Esophagus muscularis mucosa (tissue), 4 donors: ENCODE data around the gene ABI3BP. TPM values are rescaled to one million over a fixed set of nuclear protein-coding genes. Genes with fewer than 3 reads are reported as not detected.

Experiments
- DNase-seq: peaks from one replicate; pipeline ENCODE4 v3.0.0-alpha.2; 2017; ENCODE audit errors: extremely low spot score
- H3K27ac ChIP-seq, 4 donors: fragments of 200-600 bp; sonication (generic); replicated peaks in 1 of 4; 1 replicate in 3 of 4; 2 replicates in 1 of 4; pipeline ENCODE4 v1.5.1; 2016 to 2019; ENCODE audit warnings: mild to moderate bottlenecking in 1 of 4
- H3K27me3 ChIP-seq, 4 donors: fragments of 200-600 bp; sonication (generic); one replicate each; pipeline versions ENCODE4 v1.5.1 to v1.6.0; 2016 to 2019
- H3K36me3 ChIP-seq, 4 donors: fragments of 200-600 bp; sonication (generic); one replicate each; pipeline ENCODE4 v1.5.1; 2016 to 2019
- H3K4me1 ChIP-seq, 4 donors: fragments of 200-600 bp; sonication (generic); one replicate each; pipeline ENCODE4 v1.5.1; 2016 to 2019
- H3K4me3 ChIP-seq, 4 donors: fragments of 200-600 bp; sonication (generic); 1 replicate in 2 of 4; 2 replicates in 2 of 4; pipeline ENCODE4 v1.5.1; 2016 to 2019; ENCODE audit warnings: mild to moderate bottlenecking in 4 of 4, moderate library complexity in 1 of 4
- H3K9me3 ChIP-seq, 4 donors: fragments of 200-600 bp; sonication (generic); 1 replicate in 3 of 4; 2 replicates in 1 of 4; pipeline ENCODE4 v1.5.1; 2016 to 2019
- CTCF ChIP-seq, 3 experiments: fragments of 200-600 bp in 2 of 3; fragments of 450-650 bp in 1 of 3; sonication (generic) in 2 of 3; IDR thresholded peaks; one replicate each; pipeline ENCODE4 v1.5.1; 2017 to 2019; ENCODE audit warnings: antibody characterized with exemption in 3 of 3, mild to moderate bottlenecking in 2 of 3, moderate library complexity in 1 of 3
- EP300 ChIP-seq: sonication (generic); formaldehyde crosslinking; IDR thresholded peaks from one replicate; pipeline ENCODE4 v1.6.1; 2017; ENCODE audit warnings: antibody characterized with exemption
- POLR2A ChIP-seq: fragments of 450-650 bp; IDR thresholded peaks from one replicate; pipeline ENCODE4 v1.6.1; 2017; ENCODE audit warnings: antibody characterized with exemption, moderate library complexity, mild to moderate bottlenecking, low read depth
- POLR2AphosphoS5 ChIP-seq, 2 donors: sonication (generic); formaldehyde crosslinking; IDR thresholded peaks; one replicate each; pipeline ENCODE4 v1.6.1; 2017; ENCODE audit warnings: antibody characterized with exemption in 2 of 2
- WGBS: methylation state at CpG from one replicate; pipeline ENCODE4 v1.1.5; 2018; 5-methylcytosine and 5-hydroxymethylcytosine counted together
- intact Hi-C: fragments of 100-400 bp; cut with DNase I; formaldehyde crosslinking; loops from one replicate; pipeline ENCODE4 v1.15.1; 2023
- total RNA-seq, 4 donors: library from RNA; depleted of rRNA; stranded (reverse); fragments of >200 nt; gene quantifications; one replicate each; pipeline versions ENCODE4 v1.1.0 to v1.2.1, GENCODE V29; 2016

ABI3BP gene
- total RNA-seq, 4 donors from 2014 or later, result 25.7 to 67.3 (median 61.5) TPM

- no peak for DNase-seq
- H3K27me3 ChIP-seq, result no peaks in the 10 kb centered on the region
- peaks cover 11 to 67% (median 42%) of the 10 kb centered on the region in 4 donors for H3K36me3 ChIP-seq
- intact Hi-C loops, result no loop called here
- H3K27ac ChIP-seq, result no peak overlapping the region
- no peak for TF ChIP-seq EP300
- TF ChIP-seq POLR2A, result no peak
- no peak for TF ChIP-seq POLR2AphosphoS5 (IDR thresholded peaks at IDR 0.05)
- no peak for TF ChIP-seq CTCF (IDR thresholded peaks at IDR 0.05)
- H3K9me3 ChIP-seq, result no peaks in the 10 kb centered on the region
- H3K4me3 ChIP-seq, result no peak overlapping the region
- H3K4me1 ChIP-seq, result peaks cover 14 to 43% (median 30%) of the 10 kb centered on the region in 4 donors
- WGBS, result 56% methylated on average over 1 of the region's 1 CpG
Observed at GRCh38 chr3:100719136-100719535, 274.1 kb downstream of the ABI3BP start.

GRCh38 chr3:100717637-100718487, 275.4 kb downstream of the ABI3BP start:
- H3K9me3 ChIP-seq, result no peaks in the 10 kb centered on the region
- no peak overlapping the region for H3K4me3 ChIP-seq
- no peak overlapping the region for H3K27ac ChIP-seq
- no peak for TF ChIP-seq POLR2AphosphoS5 (IDR thresholded peaks at IDR 0.05)
- no peak for TF ChIP-seq EP300
- no peak for TF ChIP-seq CTCF (IDR thresholded peaks at IDR 0.05)
- 93% methylated on average over 4 of the region's 4 CpGs for WGBS
- H3K36me3 ChIP-seq, result peaks cover 17 to 69% (median 45%) of the 10 kb centered on the region in 4 donors
- peaks cover 21 to 52% (median 38%) of the 10 kb centered on the region in 4 donors for H3K4me1 ChIP-seq
- no peak for DNase-seq
- H3K27me3 ChIP-seq, result no peaks in the 10 kb centered on the region
- intact Hi-C loops, result no loop called here

GRCh38 chr3:100717063-100717462, 276.2 kb downstream of the ABI3BP start:
- WGBS, result 89% methylated on average over 2 of the region's 2 CpGs
- no peaks in the 10 kb centered on the region for H3K9me3 ChIP-seq
- no peak overlapping the region for H3K4me3 ChIP-seq
- TF ChIP-seq POLR2A, result no peak
- TF ChIP-seq EP300, result no peak
- TF ChIP-seq CTCF (IDR thresholded peaks at IDR 0.05), result no peak
- no peak for TF ChIP-seq POLR2AphosphoS5 (IDR thresholded peaks at IDR 0.05)
- no peak for DNase-seq
- intact Hi-C loops, result no loop called here
- no peaks in the 10 kb centered on the region for H3K27me3 ChIP-seq
- H3K27ac ChIP-seq, result no peak overlapping the region
- peaks cover 17 to 61% (median 42%) of the 10 kb centered on the region in 4 donors for H3K36me3 ChIP-seq
- H3K4me1 ChIP-seq, result peaks cover 21 to 60% (median 45%) of the 10 kb centered on the region in 4 donors

GRCh38 chr3:100715176-100715575, 278.0 kb downstream of the ABI3BP start:
- intact Hi-C loops, result no loop called here
- H3K4me1 ChIP-seq, result peaks cover 37 to 79% (median 64%) of the 10 kb centered on the region in 4 donors
- DNase-seq, result no peak

GRCh38 chr3:100710261-100710968, 282.8 kb downstream of the ABI3BP start:
- H3K27ac ChIP-seq, result peak overlapping the region; percentile 97 to 98 (median 97)
- intact Hi-C loops, result no loop called here
- H3K9me3 ChIP-seq, result no peaks in the 10 kb centered on the region
- WGBS, result 25% methylated on average over 8 of the region's 8 CpGs
- H3K27me3 ChIP-seq, result no peaks in the 10 kb centered on the region
- DNase-seq, result no peak
- peaks cover 5 to 19% (median 13%) of the 10 kb centered on the region in 4 donors for H3K36me3 ChIP-seq
- H3K4me3 ChIP-seq, result peak overlapping the region; percentile 78 to 89 (median 83)
- peaks cover 30 to 54% (median 45%) of the 10 kb centered on the region in 4 donors for H3K4me1 ChIP-seq
- no peak for TF ChIP-seq POLR2A
- no peak for TF ChIP-seq EP300
- no peak for TF ChIP-seq POLR2AphosphoS5 (IDR thresholded peaks at IDR 0.05)
- no peak for TF ChIP-seq CTCF (IDR thresholded peaks at IDR 0.05)

More at GRCh38 chr3:100715176-100715575, 278.0 kb downstream of the ABI3BP start:
- no peak overlapping the region for H3K27ac ChIP-seq
- TF ChIP-seq EP300 (no peak), POLR2AphosphoS5 (IDR thresholded peaks at IDR 0.05) (no peak), POLR2A (no peak)
- no peak overlapping the region for H3K4me3 ChIP-seq
- H3K27me3 ChIP-seq, result no peaks in the 10 kb centered on the region
- no peaks in the 10 kb centered on the region for H3K9me3 ChIP-seq
- H3K36me3 ChIP-seq, result peaks cover 7 to 44% (median 25%) of the 10 kb centered on the region in 4 donors
